K562 (cell line): ENCODE measurements around the gene CDCP1. TPM values are rescaled to one million over a fixed set of nuclear protein-coding genes. Genes with fewer than 3 reads are reported as not detected.

Experiments used
- ATAC-seq: fragments of 200-7000 bp; cut with Tn5 transposase; 3 replicates; pipeline ENCODE4 v1.9.1; 2020; ENCODE audit warnings: moderate library complexity
- BruUV-seq: library from RNA; stranded (reverse); fragments of 400-500 nt; replicated peaks from 2 replicates; lab custom pipeline; 2021; lab: Mats Ljungman, UMichigan
- CTCF ChIA-PET: fragments of 300-600 bp; formaldehyde crosslinking; extraction: SDS; loops from one replicate; lab custom pipeline; 2021; ENCODE audit warnings: low intra/inter-chr PET ratio; lab: Yijun Ruan, JAX
- POLR2A ChIA-PET: fragments of 300-600, 350-650 bp; sonication (Branson Sonifier 250); formaldehyde crosslinking; extraction: SDS; loops from one replicate; lab custom pipeline; 2021; ENCODE audit warnings: antibody characterized with exemption, inconsistent platforms; lab: Yijun Ruan, JAX
- DNase-seq, 4 experiments: peaks; one replicate each; pipeline versions ENCODE4 v3.0.0 to v3.0.0-alpha.2; 2011 to 2018; ENCODE audit warnings: low spot score in 3 of 4, mixed read lengths in 3 of 4; ENCODE audit errors: extremely low read depth in 1 of 4
- FAIRE-seq: peaks from 2 replicates; lab custom pipeline; 2011; peaks lifted over from hg19 to GRCh38; lab: Jason Lieb, UNC
- H2AFZ ChIP-seq: 2 replicates; pipeline ENCODE4 v1.6.0; 2011; ENCODE audit warnings: low read depth, low read length, control low read depth, inconsistent platforms
- H3K27ac ChIP-seq: fragments of 200-600 bp; 3 replicates; pipeline ENCODE4 v1.8.0; 2011; ENCODE audit warnings: low read depth, mild to moderate bottlenecking, control low read depth, inconsistent platforms, low read length, moderate library complexity, mixed read lengths; ENCODE audit errors: extremely low read depth
- H3K27me3 ChIP-seq, 2 experiments: fragments of 300-600 bp in 1 of 2; 2 replicates in 1 of 2; 3 replicates in 1 of 2; pipeline versions ENCODE4 v1.6.0 to v1.8.0; 2011; ENCODE audit warnings: inconsistent platforms in 2 of 2, low read length in 2 of 2, mild to moderate bottlenecking in 1 of 2, mixed read lengths in 1 of 2, moderate library complexity in 1 of 2; ENCODE audit not compliant: control insufficient read depth in 2 of 2, insufficient read depth in 2 of 2
- H3K36me3 ChIP-seq: fragments of 300-600 bp; 3 replicates; pipeline ENCODE4 v1.8.0; 2011; ENCODE audit warnings: mild to moderate bottlenecking, low read length, inconsistent platforms; ENCODE audit not compliant: control insufficient read depth, insufficient read depth
- H3K4me1 ChIP-seq, 2 experiments: fragments of 200-600 bp in 1 of 2; replicated peaks in 1 of 2; 2 replicates in 1 of 2; 3 replicates in 1 of 2; pipeline versions ENCODE4 v1.5.1 to v1.8.0; 2011; ENCODE audit warnings: inconsistent platforms in 2 of 2, low read length in 2 of 2, mild to moderate bottlenecking in 1 of 2, mixed read lengths in 1 of 2, moderate library complexity in 1 of 2; ENCODE audit not compliant: control insufficient read depth in 2 of 2, insufficient read depth in 2 of 2
- H3K4me2 ChIP-seq: 2 replicates; pipeline ENCODE4 v1.6.1; 2011; ENCODE audit warnings: low read length, control low read depth, inconsistent platforms, mixed read lengths; ENCODE audit not compliant: insufficient read depth
- H3K4me3 ChIP-seq: fragments of 200-600 bp; sonication (generic), shearing (Covaris generic); 2 replicates; pipeline ENCODE4 v1.5.1; 2016; ENCODE audit warnings: control low read depth, inconsistent platforms
- H3K79me2 ChIP-seq: fragments of 200-600 bp; 3 replicates; pipeline ENCODE4 v1.8.0; 2011; ENCODE audit warnings: low read length, inconsistent platforms; ENCODE audit not compliant: control insufficient read depth, insufficient read depth
- H3K9ac ChIP-seq, 2 experiments: 2 replicates each; pipeline versions ENCODE4 v1.6.0 to v1.6.1; 2011; ENCODE audit warnings: low read depth in 2 of 2, low read length in 2 of 2, control low read depth in 1 of 2, inconsistent platforms in 1 of 2, mild to moderate bottlenecking in 1 of 2, mixed read lengths in 1 of 2; ENCODE audit not compliant: insufficient read depth in 1 of 2
- H3K9me1 ChIP-seq: one replicate; pipeline ENCODE4 v1.6.0; 2011; ENCODE audit warnings: inconsistent platforms, mild to moderate bottlenecking, low read length, moderate library complexity; ENCODE audit not compliant: control insufficient read depth, insufficient read depth
- H3K9me3 ChIP-seq: replicated peaks from 2 replicates; pipeline ENCODE4 v1.5.1; 2011; ENCODE audit warnings: low read depth, low read length, inconsistent platforms; ENCODE audit not compliant: control insufficient read depth, insufficient read depth
- H4K20me1 ChIP-seq: replicated peaks from 2 replicates; pipeline ENCODE4 v1.6.1; 2011; ENCODE audit warnings: low read length, inconsistent platforms, mixed read lengths; ENCODE audit not compliant: control insufficient read depth, insufficient read depth
- HDAC8 ChIP-seq: fragments of 450-650 bp; IDR thresholded peaks from 2 replicates; pipeline ENCODE4 v1.6.1; 2016; ENCODE audit warnings: mild to moderate bottlenecking, missing genetic modification characterization, moderate library complexity, missing compliant biosample characterization
- ZNF121 ChIP-seq: sonication (generic); formaldehyde crosslinking; conservative IDR thresholded peaks from 2 replicates; pipeline ENCODE4 v1.8.0; 2022; ENCODE audit warnings: missing genetic modification reagents
- ZNF311 ChIP-seq: fragments of 250-450 bp; sonication (Bioruptor Pico); IDR thresholded peaks from 2 replicates; pipeline ENCODE4 v1.4.0; 2020; ENCODE audit warnings: mild to moderate bottlenecking, moderate library complexity
- WGBS: fragments of 100-300 bp; shearing (Covaris generic); methylation state at CpG from one replicate; pipeline ENCODE4 v1.1.6; 2016; ENCODE audit warnings: low coverage, mixed read lengths; ENCODE audit not compliant: insufficient coverage; ENCODE audit errors: missing lambda C conversion rate; 5-methylcytosine and 5-hydroxymethylcytosine counted together
- in situ Hi-C: fragments of 300-500 bp; cut with MboI; formaldehyde crosslinking; loops from 4 replicates; pipeline ENCODE4 v1.15.0; 2018; ENCODE audit warnings: inconsistent platforms, mixed read lengths
- intact Hi-C: fragments of 100-400 bp; cut with micrococcal nuclease; formaldehyde crosslinking; loops from 2 replicates; pipeline ENCODE4 v1.14.2; 2022
- polyA plus RNA-seq, 8 experiments: library from polyadenylated mRNA; depleted of rRNA in 4 of 8; stranded (reverse) in 5 of 8; unstranded in 3 of 8; fragments of >200 nt; fragmentation: Nextera tagmentation in 2 of 8; fragmentation: Illumina TruSeq in 1 of 8; extraction: Ambion mirVana in 2 of 8; extraction: Trizol in 1 of 8; gene quantifications; 2 replicates each; pipeline versions ENCODE4 v1.2.1 to v1.2.3, GENCODE V29; 2011 to 2014; ENCODE audit warnings: inconsistent platforms in 1 of 8, missing spikeins in 1 of 8
- total RNA-seq, 7 experiments: library from RNA; depleted of rRNA in 6 of 7; stranded (reverse); fragments of >200 nt in 6 of 7; fragmentation: Illumina TruSeq in 2 of 7; extraction: Trizol in 2 of 7; gene quantifications; 2 replicates each; pipeline versions ENCODE4 v1.2.1 to v1.2.3, GENCODE V29; 2011 to 2021; ENCODE audit warnings: low replicate concordance in 1 of 7

Gene CDCP1
- total and polyA plus RNA-seq, 9 of the 15 experiments (the other 6 are each of a cell fraction or from before 2014, with no cell fraction given): 3.9 to 16.4 (median 5.2) TPM

DNA sequence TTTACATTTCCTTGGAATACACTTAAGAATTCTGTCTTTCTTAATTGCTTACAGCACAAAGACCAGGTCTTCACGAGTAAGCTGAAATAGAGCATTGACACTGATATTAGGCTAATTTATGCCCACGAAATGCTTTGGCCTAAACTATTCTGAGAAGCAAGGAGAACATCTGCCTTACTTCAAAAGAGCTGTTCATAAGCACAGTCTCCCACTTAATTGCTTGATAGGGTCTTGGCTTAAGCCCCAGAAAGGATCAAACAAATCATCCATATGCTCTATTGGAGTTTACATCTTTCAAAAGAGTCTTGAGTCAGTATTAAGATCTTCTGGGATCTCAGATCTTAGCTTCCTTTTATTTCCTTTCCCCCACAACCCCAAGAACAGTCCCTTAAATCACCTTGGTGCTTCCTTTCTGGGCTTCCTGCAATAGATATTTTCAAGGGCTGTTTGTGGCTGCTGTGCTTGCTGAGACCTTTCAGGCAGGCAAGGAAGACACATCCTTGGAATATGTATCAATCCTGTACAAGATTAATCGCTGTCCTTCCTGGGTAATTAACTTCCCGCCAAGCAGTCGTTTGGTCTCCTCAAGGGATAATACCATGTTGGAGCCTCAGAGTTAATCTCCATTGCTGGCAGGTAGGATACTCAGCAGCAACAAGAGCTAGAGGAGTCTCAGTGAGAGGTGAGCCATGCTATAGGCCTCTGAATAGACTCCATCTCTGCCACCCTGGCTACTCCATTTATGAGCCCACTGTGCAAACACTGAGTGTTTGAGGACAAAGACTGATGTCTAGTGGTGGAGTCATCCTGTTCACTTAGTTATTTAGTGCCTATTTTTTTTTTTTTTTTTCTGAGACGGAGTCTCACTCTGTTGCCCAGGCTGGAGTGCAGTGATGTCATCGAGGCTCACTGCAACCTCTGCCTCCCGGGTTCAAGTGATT is 42.8 kb upstream of the CDCP1 start:
- Histone ChIP-seq H3K4me2 (no peak overlapping the region), H2AFZ (peak overlapping the region; percentile 3; the same call in 1 of the 2 replicates), H3K79me2 (no peaks in the 10 kb centered on the region), H3K27me3 (no peaks in the 10 kb centered on the region), H3K4me3 (no peak overlapping the region), H4K20me1 (no peaks in the 10 kb centered on the region), H3K9me3 (no peaks in the 10 kb centered on the region), H3K36me3 (no peaks in the 10 kb centered on the region), H3K9ac (no peak overlapping the region), H3K4me1 (peaks cover 3 to 18% of the 10 kb centered on the region in 2 experiments; a peak in 4 of 5 replicates), H3K27ac (no peak overlapping the region), H3K9me1 (peaks cover 6% of the 10 kb centered on the region)
- ATAC-seq (no peak), FAIRE-seq (peak; percentile 26), DNase-seq (no peak)
- POLR2A ChIA-PET: interaction anchor here (0.6 to 1.5 kb wide), 3 partner anchors 10 to 125 kb away, joined by 3 to 4 read pairs (median 3); no protein-coding TSS in a partner anchor
- BruUV-seq: no TSS peak
- CTCF ChIA-PET: interaction anchor here (0.7 kb wide), 1 partner anchor 275 kb away, joined by 4 read pairs; no protein-coding TSS in a partner anchor
- WGBS: 51% methylated on average over 8 of the region's 8 CpGs
- no peak for TF ChIP-seq HDAC8 (tag)
- peak; percentile 31; the same call in 1 of the 2 replicates for TF ChIP-seq ZNF121 (CRISPR knock-in tag)
- no peak for TF ChIP-seq ZNF311 (CRISPR knock-in tag)
- in situ Hi-C loops: no loop called here
- intact Hi-C loops: no loop called here
